HCT116 (cell line): ENCODE data around the gene DLG4. TPM values are rescaled to one million over a fixed set of nuclear protein-coding genes. Genes with fewer than 3 reads are reported as not detected.
A peak's percentile ranks its signal among the peaks of the same experiment; 100 is the strongest.

ENCODE experiments used
- microRNA counts: library from miRNA; unstranded; fragments of <30 nt; microRNA quantifications from one replicate; lab custom pipeline; 2015
- microRNA-seq: library from miRNA; unstranded; fragments of <30 nt; microRNA quantifications from one replicate; pipeline ENCODE4, GENCODE V29; 2016; ENCODE audit warnings: borderline number of aligned reads
- total RNA-seq: library from RNA; stranded (reverse); gene quantifications from one replicate; pipeline ENCODE4 v1.2.1, GENCODE V29; 2021; ENCODE audit not compliant: unreplicated experiment

The DLG4 gene
- total RNA-seq, 1 experiment from 2014 or later = 15.0 TPM

MicroRNAs encoded within 50 kb of the gene (microRNA counts, 767-probe panel; counts per million panel counts)
- microRNA hsa-miR-324-3p (lab: Ali Mortazavi, UCI) (not detected), microRNA hsa-miR-324-5p (lab: Ali Mortazavi, UCI) (not detected)

Small RNA genes lying within 50 kb of the gene (microRNA-seq; reads per million reads assigned to microRNA genes)
- 6,230 reads per million, percentile 93 among the genes with 10 or more reads in this experiment for gene MIR324

Other genes with a start within 250 kb of the DLG4 start
- gene ALOX12, start 223.8 kb downstream of the DLG4 start, total RNA-seq = not detected
- gene RNASEK, start 207.2 kb downstream of the DLG4 start, total RNA-seq = 160 TPM
- 0.57 TPM for gene BCL6B, start 196.8 kb downstream of the DLG4 start, total RNA-seq
- gene SLC16A13, start 183.8 kb downstream of the DLG4 start, total RNA-seq = 6.8 TPM
- gene SLC16A11, start 175.7 kb downstream of the DLG4 start, total RNA-seq = not detected
- not detected for gene CLEC10A, start 139.6 kb downstream of the DLG4 start, total RNA-seq
- 0.32 TPM for gene ASGR2, start 105.0 kb downstream of the DLG4 start, total RNA-seq
- 1.2 TPM for gene ASGR1, start 40.5 kb downstream of the DLG4 start, total RNA-seq
- 554 TPM for gene ACADVL, start 102 bp upstream of the DLG4 start, total RNA-seq
- 69.7 TPM for gene DVL2, start 14.7 kb upstream of the DLG4 start, total RNA-seq
- gene PHF23, start 19.6 kb upstream of the DLG4 start, total RNA-seq = 48.5 TPM
- gene GABARAP, start 22.6 kb upstream of the DLG4 start, total RNA-seq = 287 TPM
- 143 TPM for gene CTDNEP1, start 31.9 kb upstream of the DLG4 start, total RNA-seq
- 81.7 TPM for gene ELP5, start 32.4 kb upstream of the DLG4 start, total RNA-seq
- 286 TPM for gene CLDN7, start 42.6 kb upstream of the DLG4 start, total RNA-seq
- 2.5 TPM for gene SLC2A4, start 61.9 kb upstream of the DLG4 start, total RNA-seq
- gene YBX2, start 74.8 kb upstream of the DLG4 start, total RNA-seq = 2.3 TPM
- 1,139 TPM for gene EIF5A, start 87.8 kb upstream of the DLG4 start, total RNA-seq
- 61.3 TPM for gene GPS2, start 95.5 kb upstream of the DLG4 start, total RNA-seq
- gene NEURL4, start 109.5 kb upstream of the DLG4 start, total RNA-seq = 56.9 TPM
- 8.8 TPM for gene ACAP1, start 116.7 kb upstream of the DLG4 start, total RNA-seq
- 5.4 TPM for gene KCTD11, start 132.3 kb upstream of the DLG4 start, total RNA-seq
- gene TMEM95, start 135.3 kb upstream of the DLG4 start, total RNA-seq = not detected
- 16.8 TPM for gene TNK1, start 161.3 kb upstream of the DLG4 start, total RNA-seq
- 43.8 TPM for gene PLSCR3, start 174.7 kb upstream of the DLG4 start, total RNA-seq
- gene TMEM256, start 184.3 kb upstream of the DLG4 start, total RNA-seq = 110 TPM
- gene NLGN2, start 188.0 kb upstream of the DLG4 start, total RNA-seq = 60.5 TPM
- 0.32 TPM for gene SPEM1, start 200.5 kb upstream of the DLG4 start, total RNA-seq
- gene SPEM2, start 205.8 kb upstream of the DLG4 start, total RNA-seq = not detected
- gene SPEM3, start 209.0 kb upstream of the DLG4 start, total RNA-seq = not detected
- gene TMEM102, start 215.6 kb upstream of the DLG4 start, total RNA-seq = 16.4 TPM
- gene FGF11, start 219.7 kb upstream of the DLG4 start, total RNA-seq = 6.1 TPM
- gene CHRNB1, start 225.2 kb upstream of the DLG4 start, total RNA-seq = 10.4 TPM